Fibroblast of lung (primary cell): ENCODE measurements around the gene ZNF385B. TPM values are rescaled to one million over a fixed set of nuclear protein-coding genes. Genes with fewer than 3 reads are reported as not detected.

Experiments used
- DNase-seq, 2 donors: peaks; one replicate each; pipeline versions ENCODE4 v3.0.0 to v3.0.0-alpha.2; 2010; ENCODE audit warnings: low read depth in 2 of 2
- H2AFZ ChIP-seq: 2 replicates; pipeline ENCODE4 v1.5.1; 2012; ENCODE audit warnings: low read length, control low read depth, inconsistent platforms
- H3K27ac ChIP-seq: 2 replicates; pipeline ENCODE4 v1.5.1; 2011; ENCODE audit warnings: low read length, control low read depth; ENCODE audit not compliant: insufficient read depth
- H3K27me3 ChIP-seq: 2 replicates; pipeline ENCODE4 v1.5.1; 2011; ENCODE audit warnings: mild to moderate bottlenecking, low read length; ENCODE audit not compliant: control insufficient read depth, insufficient read depth
- H3K36me3 ChIP-seq: 2 replicates; pipeline ENCODE4 v1.5.1; 2011; ENCODE audit warnings: low read length; ENCODE audit not compliant: control insufficient read depth, insufficient read depth
- H3K4me1 ChIP-seq: 2 replicates; pipeline ENCODE4 v1.5.1; 2011; ENCODE audit warnings: low read length; ENCODE audit not compliant: control insufficient read depth, insufficient read depth; ENCODE audit errors: extremely low read depth
- H3K4me2 ChIP-seq: 2 replicates; pipeline ENCODE4 v1.5.1; 2011; ENCODE audit warnings: low read length, control low read depth; ENCODE audit not compliant: insufficient read depth; ENCODE audit errors: extremely low read depth
- H3K4me3 ChIP-seq, 4 experiments: fragments of 200-600 bp in 1 of 4; sonication (generic) in 1 of 4; replicated peaks in 1 of 4; 2 replicates each; pipeline ENCODE4 v1.5.1; 2011 to 2016; ENCODE audit warnings: low read length in 4 of 4, low read depth in 3 of 4, mild to moderate bottlenecking in 3 of 4, control low read depth in 2 of 4, inconsistent platforms in 1 of 4, mixed read lengths in 1 of 4; ENCODE audit not compliant: insufficient read depth in 1 of 4; ENCODE audit errors: control extremely low read depth in 1 of 4
- H3K79me2 ChIP-seq: 2 replicates; pipeline ENCODE4 v1.5.1; 2012; ENCODE audit warnings: mild to moderate bottlenecking, low read length, inconsistent platforms; ENCODE audit not compliant: control insufficient read depth, insufficient read depth
- H3K9ac ChIP-seq: 2 replicates; pipeline ENCODE4 v1.5.1; 2011; ENCODE audit warnings: mild to moderate bottlenecking, low read length, control low read depth; ENCODE audit not compliant: insufficient read depth
- H3K9me3 ChIP-seq: 2 replicates; pipeline ENCODE4 v1.5.1; 2012; ENCODE audit warnings: low read depth, low read length; ENCODE audit not compliant: control insufficient read depth, insufficient read depth
- H4K20me1 ChIP-seq: 2 replicates; pipeline ENCODE4 v1.5.1; 2011; ENCODE audit warnings: low read length; ENCODE audit not compliant: control insufficient read depth, insufficient read depth; ENCODE audit errors: extremely low read depth
- EZH2 ChIP-seq: IDR thresholded peaks from 2 replicates; pipeline ENCODE4 v1.5.1; 2012; ENCODE audit warnings: low read length, control low read depth, mild to moderate bottlenecking; ENCODE audit errors: missing control alignments
- polyA plus RNA-seq, 2 donors: library from polyadenylated mRNA; depleted of rRNA in 1 of 2; stranded (reverse) in 1 of 2; unstranded in 1 of 2; fragments of >200 nt; gene quantifications; 2 replicates each; pipeline ENCODE4 v1.2.1, GENCODE V29; 2011 to 2012; ENCODE audit warnings: missing spikeins in 1 of 2
- total RNA-seq: library from RNA; depleted of rRNA; stranded (reverse); fragments of >200 nt; gene quantifications from 2 replicates; pipeline ENCODE4 v1.2.1, GENCODE V29; 2014
- TF ChIP-seq, protein P1 (sequence below), 2 donors: IDR thresholded peaks in 1 of 2; conservative IDR thresholded peaks in 1 of 2; 1 replicate in 1 of 2; 2 replicates in 1 of 2; pipeline ENCODE4 v1.5.1; 2011 to 2012; ENCODE audit warnings: low read length in 2 of 2, control low read depth in 1 of 2, inconsistent platforms in 1 of 2, low read depth in 1 of 2, mild to moderate bottlenecking in 1 of 2

Gene ZNF385B
- total and polyA plus RNA-seq, 2 donors (not counting 1 experiment from before 2014, with no cell fraction given): 0.06 TPM; not detected in 1

- no peaks in the 10 kb centered on the region for H3K27me3 ChIP-seq
- H3K4me1 ChIP-seq: no peaks in the 10 kb centered on the region
- no peaks in the 10 kb centered on the region for H3K79me2 ChIP-seq
- no peak overlapping the region for H3K4me2 ChIP-seq
- no peak for TF ChIP-seq EZH2
- TF ChIP-seq, protein P1, sequence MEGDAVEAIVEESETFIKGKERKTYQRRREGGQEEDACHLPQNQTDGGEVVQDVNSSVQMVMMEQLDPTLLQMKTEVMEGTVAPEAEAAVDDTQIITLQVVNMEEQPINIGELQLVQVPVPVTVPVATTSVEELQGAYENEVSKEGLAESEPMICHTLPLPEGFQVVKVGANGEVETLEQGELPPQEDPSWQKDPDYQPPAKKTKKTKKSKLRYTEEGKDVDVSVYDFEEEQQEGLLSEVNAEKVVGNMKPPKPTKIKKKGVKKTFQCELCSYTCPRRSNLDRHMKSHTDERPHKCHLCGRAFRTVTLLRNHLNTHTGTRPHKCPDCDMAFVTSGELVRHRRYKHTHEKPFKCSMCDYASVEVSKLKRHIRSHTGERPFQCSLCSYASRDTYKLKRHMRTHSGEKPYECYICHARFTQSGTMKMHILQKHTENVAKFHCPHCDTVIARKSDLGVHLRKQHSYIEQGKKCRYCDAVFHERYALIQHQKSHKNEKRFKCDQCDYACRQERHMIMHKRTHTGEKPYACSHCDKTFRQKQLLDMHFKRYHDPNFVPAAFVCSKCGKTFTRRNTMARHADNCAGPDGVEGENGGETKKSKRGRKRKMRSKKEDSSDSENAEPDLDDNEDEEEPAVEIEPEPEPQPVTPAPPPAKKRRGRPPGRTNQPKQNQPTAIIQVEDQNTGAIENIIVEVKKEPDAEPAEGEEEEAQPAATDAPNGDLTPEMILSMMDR (conservative IDR thresholded peaks at IDR 0.05 in 1 of 2, IDR thresholded peaks at IDR 0.05 in 1 of 2; ENCODE audit: low read depth in 1 of 2, low read length in 2 of 2): no peak
- DNase-seq: peak in 1 of 2 donors; percentile 50
- no peaks in the 10 kb centered on the region for H3K9me3 ChIP-seq
- H2AFZ ChIP-seq: no peak overlapping the region
- H3K9ac ChIP-seq: no peak overlapping the region
- no peaks in the 10 kb centered on the region for H4K20me1 ChIP-seq
- H3K36me3 ChIP-seq: no peaks in the 10 kb centered on the region
- no peak overlapping the region for H3K4me3 ChIP-seq
- no peak overlapping the region for H3K27ac ChIP-seq
Measured at GRCh38 chr2:179826297-179826696, 35.1 kb downstream of the ZNF385B start.

- Histone ChIP-seq H3K27me3 (no peaks in the 10 kb centered on the region), H3K79me2 (no peaks in the 10 kb centered on the region), H3K4me3 (no peak overlapping the region), H3K9ac (no peak overlapping the region), H3K36me3 (no peaks in the 10 kb centered on the region), H3K4me1 (no peaks in the 10 kb centered on the region), H4K20me1 (no peaks in the 10 kb centered on the region), H3K9me3 (no peaks in the 10 kb centered on the region), H2AFZ (no peak overlapping the region), H3K4me2 (no peak overlapping the region), H3K27ac (no peak overlapping the region)
- TF ChIP-seq EZH2: no peak
- TF ChIP-seq, protein P1 (conservative IDR thresholded peaks at IDR 0.05 in 1 of 2, IDR thresholded peaks at IDR 0.05 in 1 of 2; ENCODE audit: low read depth in 1 of 2, low read length in 2 of 2): no peak
- peak in 1 of 2 donors; percentile 45 for DNase-seq
Measured at GRCh38 chr2:179825494-179825893, 35.9 kb downstream of the ZNF385B start.

DNA sequence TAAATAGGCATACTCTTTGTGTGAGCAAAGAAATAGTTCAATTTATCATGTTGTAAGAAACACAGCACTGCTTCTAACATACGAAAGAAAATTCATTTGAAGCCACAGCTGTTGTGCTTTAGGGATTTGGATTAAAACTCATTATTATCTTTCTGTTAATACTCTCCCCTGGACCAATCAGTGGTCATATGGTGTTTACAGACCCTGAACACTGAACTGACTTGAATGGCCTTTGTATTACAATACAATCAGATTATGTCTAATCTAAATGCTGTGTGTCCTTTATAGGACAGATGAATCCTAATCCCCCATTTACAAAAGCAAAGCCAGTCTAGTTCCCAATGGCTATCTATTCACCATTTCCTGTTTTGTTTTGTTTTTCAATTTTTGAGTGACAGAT is 36.5 kb downstream of the ZNF385B start:
- no peaks in the 10 kb centered on the region for H3K79me2 ChIP-seq
- TF ChIP-seq, protein P1 (conservative IDR thresholded peaks at IDR 0.05 in 1 of 2, IDR thresholded peaks at IDR 0.05 in 1 of 2; ENCODE audit: low read depth in 1 of 2, low read length in 2 of 2): no peak
- no peak for TF ChIP-seq EZH2
- no peak for DNase-seq
- H3K9me3 ChIP-seq: no peaks in the 10 kb centered on the region
- H4K20me1 ChIP-seq: no peaks in the 10 kb centered on the region
- no peak overlapping the region for H3K4me2 ChIP-seq
- H3K36me3 ChIP-seq: no peaks in the 10 kb centered on the region
- H3K27me3 ChIP-seq: no peaks in the 10 kb centered on the region
- no peak overlapping the region for H3K9ac ChIP-seq
- no peak overlapping the region for H2AFZ ChIP-seq
- no peak overlapping the region for H3K4me3 ChIP-seq
- H3K4me1 ChIP-seq: no peaks in the 10 kb centered on the region
- no peak overlapping the region for H3K27ac ChIP-seq
